Hair follicle dermal papilla cell (primary cell): ENCODE results near the gene DCD. TPM values are rescaled to one million over a fixed set of nuclear protein-coding genes. Genes with fewer than 3 reads are reported as not detected.

Experiments
- total RNA-seq: library from RNA; depleted of rRNA; stranded (reverse); fragments of >200 nt; gene quantifications from 2 replicates; pipeline ENCODE4 v1.2.3, GENCODE V29; 2012

Gene DCD
- not detected in 2 replicates for total RNA-seq

GRCh38 chr12:54648265-54648664 lies at the start of gene DCD:
DCD (minus strand) TSS chr12:54648365; CDS start chr12:54648303, 62 bp downstream.

DNA sequence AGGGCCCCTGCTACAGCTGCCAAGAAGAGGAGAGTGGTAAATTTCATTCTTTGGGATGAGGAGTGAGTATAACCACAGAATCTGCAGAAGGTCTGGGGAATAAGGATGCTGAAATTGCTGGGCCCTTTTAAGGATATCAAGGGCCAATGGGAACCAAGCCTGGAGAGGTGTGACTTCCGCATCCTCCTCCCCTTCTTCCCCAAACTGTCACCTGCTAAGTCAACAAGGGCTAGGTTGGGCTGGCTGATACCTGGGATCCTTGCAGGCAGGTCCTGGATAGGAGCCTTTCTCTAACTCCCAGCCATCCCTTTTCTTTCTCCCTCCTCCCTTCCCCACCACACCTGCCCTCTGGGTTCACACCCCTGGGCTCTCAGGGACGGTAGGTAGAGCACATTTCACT lies 13.4 kb downstream of the DCD start, which contains the start of gene LACRT:
LACRT (minus strand) TSS at position 101 of the 400 bp plus-strand sequence; CDS start at position 47, 54 bp downstream.

Other genes starting within 250 kb of the DCD start
- 326 and 330 TPM in 2 replicates for gene ITGA5, start 229.1 kb downstream of the DCD start, total RNA-seq
- gene GTSF1, start 174.8 kb downstream of the DCD start, total RNA-seq = not detected in 2 replicates
- not detected in 2 replicates for gene NCKAP1L, start 150.6 kb downstream of the DCD start, total RNA-seq
- under 0.01 TPM in 1 of 2 replicates, not detected in the other for gene PDE1B, start 98.8 kb downstream of the DCD start, total RNA-seq
- not detected in 2 replicates for gene PPP1R1A, start 59.7 kb downstream of the DCD start, total RNA-seq
- gene LACRT, start 13.5 kb downstream of the DCD start, total RNA-seq = not detected in 2 replicates
- gene MUCL1, start 206.2 kb upstream of the DCD start, total RNA-seq = not detected in 2 replicates